HG02610 (cell line): ENCODE results near the gene VARS2.

ENCODE experiments used
- ATAC-seq: cut with Tn5 transposase; IDR thresholded peaks from one replicate; pipeline ENCODE4 v1.9.1; 2021; ENCODE audit warnings: mild to moderate bottlenecking, moderate library complexity; ENCODE audit not compliant: unreplicated experiment

VARS2 gene

DNA sequence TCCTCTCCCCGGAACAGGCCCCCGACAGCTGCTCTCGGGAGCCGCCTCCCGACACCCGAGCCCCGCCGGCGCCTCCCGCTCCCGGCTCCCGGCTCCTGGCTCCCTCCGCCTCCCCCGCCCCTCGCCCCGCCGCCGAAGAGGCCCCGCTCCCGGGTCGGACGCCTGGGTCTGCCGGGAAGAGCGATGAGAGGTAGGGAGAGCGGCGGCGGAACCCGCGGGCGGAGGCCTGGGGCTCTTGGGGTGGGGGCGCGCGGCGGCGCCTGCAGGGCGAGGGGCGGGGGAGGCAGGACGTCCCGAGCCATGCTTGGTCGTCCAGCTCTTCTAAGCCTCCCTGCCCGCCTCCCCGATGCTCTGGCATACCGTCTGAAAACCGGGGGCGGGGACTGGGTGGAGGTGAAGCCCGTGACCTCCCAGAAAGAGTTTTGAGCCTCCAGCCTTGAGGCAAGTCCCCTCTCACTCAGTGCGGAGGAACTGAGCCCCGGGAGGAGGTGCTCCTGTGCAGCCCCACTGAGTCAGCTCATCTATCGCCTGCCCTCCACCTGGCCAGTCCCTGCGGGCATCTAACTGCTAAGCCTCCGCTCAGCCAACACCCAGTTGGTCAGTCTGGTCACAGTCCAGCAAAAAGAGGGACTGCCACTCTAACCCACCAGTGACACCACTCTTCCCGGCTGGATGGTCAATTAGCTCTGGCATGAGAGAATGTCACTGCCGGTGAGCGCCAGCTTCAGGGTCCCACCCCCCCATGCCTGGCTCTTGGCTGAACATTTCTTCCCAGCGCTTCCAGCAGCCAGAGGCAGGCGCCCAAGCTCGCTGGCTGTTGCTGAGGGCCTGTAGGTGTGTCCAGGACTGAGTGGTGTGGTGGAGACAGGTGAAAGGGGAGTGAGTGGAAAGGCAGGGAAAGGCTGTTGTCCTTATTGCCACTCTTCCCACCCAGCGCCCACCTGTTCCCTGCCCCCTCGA, 29.2 kb upstream of the VARS2 start:
- ATAC-seq: peak; percentile 30

DNA sequence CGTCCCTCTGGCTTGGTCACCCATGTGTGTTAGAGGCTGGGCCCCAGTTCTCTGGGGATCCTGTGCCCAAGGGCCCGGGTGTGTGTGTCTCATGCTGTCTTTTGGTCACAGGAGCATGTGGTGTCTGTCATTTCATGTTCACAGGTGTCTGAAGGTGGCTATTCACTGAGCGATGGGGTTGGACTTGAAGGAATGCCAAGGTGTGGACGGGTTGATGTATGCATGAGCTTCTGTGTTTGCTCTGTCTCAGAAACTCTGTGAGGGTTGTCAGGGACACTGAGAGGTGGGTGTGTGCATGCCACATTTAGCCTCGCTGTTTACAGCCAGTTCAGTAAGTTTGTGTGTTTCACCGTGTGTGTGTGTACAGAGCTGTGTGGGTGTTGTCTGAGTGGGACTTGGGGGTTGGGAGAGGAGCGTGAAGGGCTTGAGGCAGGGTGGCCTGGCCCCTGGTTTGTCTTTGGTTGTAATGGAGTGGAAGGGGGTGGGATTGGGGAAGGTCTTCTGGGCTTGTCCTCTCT, 28.5 kb upstream of the VARS2 start:
- ATAC-seq: no peak

DNA sequence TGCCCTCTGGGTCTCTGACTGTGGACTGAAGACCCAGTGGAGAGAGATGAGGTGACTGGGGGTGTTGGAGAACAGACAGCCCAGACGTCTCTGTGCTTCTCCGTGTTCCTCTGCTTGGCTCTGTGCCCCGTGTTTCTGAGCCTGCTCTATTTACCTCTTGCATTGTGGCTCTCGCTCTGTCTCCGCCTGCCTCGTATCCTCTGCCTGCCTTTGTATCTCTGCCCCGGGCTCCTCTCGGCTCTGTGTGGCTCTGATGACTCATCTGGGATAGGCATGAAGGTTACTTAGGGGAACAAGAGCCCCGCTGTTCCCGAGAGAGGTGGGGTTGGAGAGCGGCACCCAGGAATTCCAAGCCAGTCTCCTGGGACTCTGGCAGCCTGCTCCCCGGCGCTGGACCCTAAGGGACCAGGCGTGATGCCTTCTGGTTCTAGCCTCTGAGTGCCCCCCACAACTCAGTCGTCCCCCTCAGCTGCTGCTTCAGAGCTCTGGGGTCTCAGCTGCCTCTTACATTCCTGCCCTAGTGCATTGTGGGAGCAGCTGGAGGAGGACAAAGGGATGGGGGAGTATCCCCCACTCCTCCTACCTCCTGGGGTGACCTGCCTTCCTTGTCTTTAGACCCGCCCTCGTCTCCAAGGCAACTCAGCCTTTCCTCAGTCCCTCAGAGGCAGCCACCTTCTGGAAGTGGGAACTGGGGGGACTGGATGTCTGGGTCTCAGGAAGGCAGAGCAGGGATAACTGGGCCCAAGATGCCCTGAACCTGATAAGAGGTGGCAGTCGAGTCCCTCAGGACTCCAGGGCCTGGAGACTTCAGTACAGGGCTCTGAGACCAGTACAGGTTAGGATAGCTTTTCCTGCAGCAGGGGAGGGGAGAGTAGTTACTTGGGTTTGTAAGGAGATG, 27.8 kb upstream of the VARS2 start:
- no peak for ATAC-seq

DNA sequence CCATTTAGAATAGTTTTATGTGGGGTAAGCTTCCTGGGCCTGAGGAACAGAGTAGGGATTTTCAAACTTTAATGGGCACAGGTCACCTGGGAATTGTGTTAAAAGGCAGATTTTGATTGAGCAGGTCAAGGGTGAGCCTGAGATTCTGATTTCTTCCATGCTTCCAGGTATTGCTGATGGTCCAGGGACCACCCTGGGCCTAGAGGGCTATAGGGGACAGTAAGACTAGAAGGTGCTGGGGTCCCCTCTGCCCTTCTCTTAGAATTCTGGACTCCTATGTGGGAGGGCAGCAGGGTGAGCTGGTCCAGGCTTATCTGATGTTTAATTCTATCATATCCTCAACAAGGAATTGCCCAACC, 27.2 kb upstream of the VARS2 start:
- no peak for ATAC-seq

DNA sequence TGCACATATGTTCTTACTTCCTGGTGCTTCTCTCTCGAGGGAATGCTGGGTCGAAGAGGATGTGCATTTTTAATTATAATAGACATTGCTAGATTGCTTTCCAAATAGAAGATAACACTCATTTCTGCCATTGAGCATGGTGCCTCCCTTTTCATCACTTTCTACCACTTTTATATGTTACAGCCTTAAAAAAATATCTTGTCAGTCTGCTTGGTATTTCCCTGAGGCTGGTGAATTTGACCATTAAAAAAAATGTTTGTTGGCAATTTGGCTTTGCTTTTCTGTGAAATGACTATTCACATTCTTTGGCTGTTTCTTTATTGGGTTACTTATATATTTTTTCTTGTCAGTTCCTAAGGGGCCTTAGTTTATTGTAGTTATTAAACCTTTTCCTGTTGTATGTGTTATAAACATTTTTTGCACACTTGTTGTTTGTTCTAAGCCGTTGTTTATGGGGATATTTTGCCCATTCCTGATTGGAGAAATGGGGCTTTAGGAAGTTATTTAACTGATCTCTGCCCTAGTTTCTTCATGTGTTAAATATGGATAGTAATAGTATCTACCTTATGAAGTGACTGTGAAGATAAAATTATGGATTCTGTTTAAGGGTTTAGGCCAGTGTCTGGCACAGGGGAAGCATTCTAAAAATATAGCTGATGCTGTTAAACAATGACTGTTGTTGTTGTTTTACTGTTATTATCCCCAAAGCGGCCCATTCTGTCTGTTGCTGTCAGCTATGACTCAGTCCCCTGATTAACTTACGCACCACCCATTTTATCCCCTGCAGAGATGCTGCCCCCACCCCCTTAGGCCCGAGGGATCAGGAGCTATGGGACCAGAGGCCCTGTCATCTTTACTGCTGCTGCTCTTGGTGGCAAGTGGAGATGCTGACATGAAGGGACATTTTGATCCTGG, 25.9 kb upstream of the VARS2 start:
- no peak for ATAC-seq

DNA sequence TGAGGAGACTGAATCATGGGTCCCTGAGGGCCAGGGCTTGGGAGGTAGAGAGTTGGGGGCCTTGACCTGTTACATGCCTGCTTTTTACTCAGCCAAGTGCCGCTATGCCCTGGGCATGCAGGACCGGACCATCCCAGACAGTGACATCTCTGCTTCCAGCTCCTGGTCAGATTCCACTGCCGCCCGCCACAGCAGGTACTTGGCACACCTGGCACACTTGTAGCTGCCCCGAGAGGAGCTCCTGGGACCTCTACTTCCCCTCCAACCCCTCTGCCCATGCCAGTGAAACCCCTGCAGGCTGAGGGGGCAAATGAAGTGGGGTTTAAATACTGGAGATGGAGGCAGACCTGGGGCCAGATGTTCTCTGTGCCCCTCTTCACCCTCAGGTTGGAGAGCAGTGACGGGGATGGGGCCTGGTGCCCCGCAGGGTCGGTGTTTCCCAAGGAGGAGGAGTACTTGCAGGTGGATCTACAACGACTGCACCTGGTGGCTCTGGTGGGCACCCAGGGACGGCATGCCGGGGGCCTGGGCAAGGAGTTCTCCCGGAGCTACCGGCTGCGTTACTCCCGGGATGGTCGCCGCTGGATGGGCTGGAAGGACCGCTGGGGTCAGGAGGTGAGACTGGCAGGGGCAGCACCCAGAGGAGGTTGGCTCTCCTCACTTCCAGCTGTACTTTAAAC, 25.1 kb upstream of the VARS2 start:
- ATAC-seq: no peak

DNA sequence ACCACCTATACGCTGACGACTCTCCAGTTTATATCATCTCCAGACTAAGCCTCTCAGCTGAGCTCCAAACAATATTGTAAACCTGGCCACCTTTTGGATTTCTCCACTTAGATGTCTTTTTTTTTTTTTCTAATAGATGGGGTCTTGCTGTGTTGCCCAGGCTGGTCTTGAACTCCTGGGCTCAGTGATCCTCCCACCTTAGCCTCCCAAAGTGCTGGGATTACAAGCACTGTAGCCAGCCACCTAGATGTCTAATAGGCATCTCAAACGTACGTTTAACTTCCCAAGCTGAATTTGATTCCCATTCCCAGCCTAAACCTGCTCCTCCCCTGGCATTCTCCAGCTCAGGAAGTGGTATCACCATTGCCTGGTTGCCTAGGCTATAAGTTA, 24.5 kb upstream of the VARS2 start:
- ATAC-seq: no peak

DNA sequence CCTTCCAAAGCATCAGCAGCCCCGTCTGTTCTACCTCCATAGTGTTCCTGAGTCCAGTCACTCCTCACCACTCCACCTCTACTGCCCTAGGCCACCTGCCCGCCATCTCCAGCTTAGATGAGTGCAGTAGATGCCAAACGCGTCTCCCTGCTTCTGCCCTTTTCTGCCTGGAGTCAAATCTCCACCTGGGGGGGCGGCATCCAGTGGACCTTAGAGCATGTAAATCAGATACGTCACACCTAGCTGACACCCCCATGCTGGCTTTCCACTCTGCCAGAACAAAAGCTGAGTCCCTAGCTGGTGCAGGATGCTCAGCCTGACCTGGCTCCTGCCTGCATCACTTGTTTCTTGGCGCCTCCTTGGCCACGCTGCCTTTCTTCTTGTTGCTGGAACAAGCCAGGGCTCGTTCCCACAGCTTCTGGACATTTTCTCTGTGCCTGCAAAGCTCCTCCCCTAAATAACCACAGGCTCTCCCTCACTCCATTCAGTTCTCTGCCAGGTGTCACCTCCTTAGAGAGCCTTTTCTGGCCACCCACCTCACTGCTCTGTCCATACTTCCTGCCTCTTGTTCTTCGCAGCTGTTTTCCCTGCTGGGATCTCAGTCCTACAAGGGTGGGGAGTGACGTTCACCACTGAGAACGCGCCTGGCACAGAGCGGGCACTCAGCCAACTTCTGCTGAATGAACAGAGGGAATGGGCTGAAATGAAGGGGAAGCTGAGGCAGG, 24.0 kb upstream of the VARS2 start:
- no peak for ATAC-seq

DNA sequence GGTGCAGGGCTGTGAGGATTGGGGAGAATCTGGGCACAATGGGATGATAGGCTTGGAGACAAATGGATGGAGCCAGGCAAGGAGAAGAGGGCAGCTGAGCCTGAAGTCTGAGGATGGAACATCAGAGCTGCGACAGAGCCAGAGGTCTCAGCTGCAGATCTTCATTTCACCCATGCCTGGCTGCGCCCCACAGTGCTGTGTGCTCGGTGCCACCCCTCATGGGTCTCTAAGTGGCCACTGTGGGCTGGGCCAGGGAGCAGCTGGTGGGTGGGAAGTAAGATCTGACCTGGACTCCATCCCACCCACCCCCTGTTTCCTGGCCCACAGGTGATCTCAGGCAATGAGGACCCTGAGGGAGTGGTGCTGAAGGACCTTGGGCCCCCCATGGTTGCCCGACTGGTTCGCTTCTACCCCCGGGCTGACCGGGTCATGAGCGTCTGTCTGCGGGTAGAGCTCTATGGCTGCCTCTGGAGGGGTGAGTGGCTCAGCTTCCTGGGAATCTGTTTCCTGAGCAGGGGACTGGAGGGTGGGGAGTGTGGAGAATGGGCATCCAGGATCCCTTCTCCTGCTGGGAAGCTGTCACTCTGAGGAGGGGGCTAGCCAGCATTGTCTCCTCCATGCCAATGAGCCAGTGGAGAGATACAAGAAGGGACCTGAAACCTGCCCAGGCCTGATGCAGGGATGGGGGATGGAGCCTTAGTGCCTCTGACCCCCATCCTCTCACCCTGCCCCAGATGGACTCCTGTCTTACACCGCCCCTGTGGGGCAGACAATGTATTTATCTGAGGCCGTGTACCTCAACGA, 23.2 kb upstream of the VARS2 start:
- no peak for ATAC-seq

DNA sequence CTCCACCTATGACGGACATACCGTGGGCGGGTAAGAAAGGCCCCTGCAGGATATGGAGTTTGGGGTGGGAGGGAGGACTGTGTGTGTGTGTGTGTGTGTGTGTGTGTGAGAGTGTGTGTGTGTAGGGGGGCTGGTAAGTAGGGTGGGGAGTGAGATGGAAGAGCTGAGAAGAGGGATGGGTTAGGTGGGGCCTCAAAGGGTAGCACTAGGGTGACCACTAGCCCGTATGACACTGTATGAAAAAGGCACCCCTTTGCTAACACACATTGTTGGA, 22.7 kb upstream of the VARS2 start:
- no peak for ATAC-seq

DNA sequence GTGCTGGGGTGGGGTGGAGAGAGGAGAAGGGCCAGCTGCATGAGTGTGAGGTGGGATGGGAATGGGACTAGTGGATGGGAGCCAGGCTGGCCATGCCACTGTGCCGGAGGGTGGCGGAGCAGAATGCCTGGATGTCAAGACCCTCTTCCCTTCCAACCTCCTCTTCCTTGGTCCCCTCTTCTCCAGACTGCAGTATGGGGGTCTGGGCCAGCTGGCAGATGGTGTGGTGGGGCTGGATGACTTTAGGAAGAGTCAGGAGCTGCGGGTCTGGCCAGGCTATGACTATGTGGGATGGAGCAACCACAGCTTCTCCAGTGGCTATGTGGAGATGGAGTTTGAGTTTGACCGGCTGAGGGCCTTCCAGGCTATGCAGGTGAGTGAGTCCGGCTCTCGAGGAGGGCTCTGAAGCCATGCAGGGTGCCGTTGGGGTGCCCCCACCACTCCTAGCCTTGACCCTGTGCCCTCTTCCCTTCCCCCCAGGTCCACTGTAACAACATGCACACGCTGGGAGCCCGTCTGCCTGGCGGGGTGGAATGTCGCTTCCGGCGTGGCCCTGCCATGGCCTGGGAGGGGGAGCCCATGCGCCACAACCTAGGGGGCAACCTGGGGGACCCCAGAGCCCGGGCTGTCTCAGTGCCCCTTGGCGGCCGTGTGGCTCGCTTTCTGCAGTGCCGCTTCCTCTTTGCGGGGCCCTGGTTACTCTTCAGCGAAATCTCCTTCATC, 22.1 kb upstream of the VARS2 start:
- no peak for ATAC-seq

DNA sequence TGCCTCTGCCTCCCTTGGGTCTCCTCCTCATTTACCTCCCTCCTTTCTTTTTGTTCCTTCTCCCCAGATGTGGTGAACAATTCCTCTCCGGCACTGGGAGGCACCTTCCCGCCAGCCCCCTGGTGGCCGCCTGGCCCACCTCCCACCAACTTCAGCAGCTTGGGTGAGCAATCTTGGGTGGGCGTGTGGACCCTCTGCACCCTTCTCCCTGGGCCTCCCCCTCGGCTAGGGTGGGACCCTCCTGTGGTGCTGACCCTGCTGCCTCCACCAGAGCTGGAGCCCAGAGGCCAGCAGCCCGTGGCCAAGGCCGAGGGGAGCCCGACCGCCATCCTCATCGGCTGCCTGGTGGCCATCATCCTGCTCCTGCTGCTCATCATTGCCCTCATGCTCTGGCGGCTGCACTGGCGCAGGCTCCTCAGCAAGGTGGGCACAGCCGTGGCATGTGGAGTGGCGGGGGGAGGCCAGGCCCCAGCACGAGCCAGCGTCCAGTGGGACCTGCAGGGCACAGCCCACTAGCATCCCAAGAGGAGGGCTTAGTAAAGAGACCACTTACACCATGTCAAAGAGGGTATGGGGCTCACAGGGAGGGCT, 20.9 kb upstream of the VARS2 start:
- ATAC-seq: no peak

DNA sequence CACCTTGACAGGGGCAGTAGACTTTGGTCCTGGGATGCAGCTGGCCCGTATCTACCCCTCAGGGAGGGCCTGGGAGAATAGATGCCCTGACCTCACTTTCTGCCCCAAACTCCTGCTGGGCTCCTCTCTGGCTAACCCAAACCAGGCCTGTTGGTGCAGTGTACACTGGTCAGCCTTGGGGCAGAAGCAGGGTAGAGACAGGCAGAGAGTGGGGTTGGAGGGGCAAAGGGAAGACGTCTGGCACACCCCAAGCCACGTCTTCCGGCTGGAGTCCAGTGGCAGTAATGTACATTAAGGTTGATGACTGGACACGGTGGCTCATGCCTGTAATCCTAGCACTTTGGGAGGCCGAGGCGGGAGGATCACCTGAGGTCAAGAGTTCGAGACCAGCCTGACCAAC, 20.4 kb upstream of the VARS2 start:
- no peak for ATAC-seq

DNA sequence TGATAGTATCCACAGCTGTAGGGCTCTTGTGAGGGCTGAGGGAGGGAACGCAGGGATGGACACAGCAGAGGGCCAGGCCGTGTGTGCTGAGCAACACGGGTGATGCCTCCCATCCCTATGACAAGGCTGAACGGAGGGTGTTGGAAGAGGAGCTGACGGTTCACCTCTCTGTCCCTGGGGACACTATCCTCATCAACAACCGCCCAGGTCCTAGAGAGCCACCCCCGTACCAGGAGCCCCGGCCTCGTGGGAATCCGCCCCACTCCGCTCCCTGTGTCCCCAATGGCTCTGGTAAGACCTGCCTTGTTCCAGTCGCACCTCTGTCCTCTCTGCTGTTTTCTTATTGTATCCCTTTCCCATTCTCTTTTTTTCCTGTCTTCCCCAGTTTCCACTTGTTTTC, 19.7 kb upstream of the VARS2 start:
- ATAC-seq: no peak

DNA sequence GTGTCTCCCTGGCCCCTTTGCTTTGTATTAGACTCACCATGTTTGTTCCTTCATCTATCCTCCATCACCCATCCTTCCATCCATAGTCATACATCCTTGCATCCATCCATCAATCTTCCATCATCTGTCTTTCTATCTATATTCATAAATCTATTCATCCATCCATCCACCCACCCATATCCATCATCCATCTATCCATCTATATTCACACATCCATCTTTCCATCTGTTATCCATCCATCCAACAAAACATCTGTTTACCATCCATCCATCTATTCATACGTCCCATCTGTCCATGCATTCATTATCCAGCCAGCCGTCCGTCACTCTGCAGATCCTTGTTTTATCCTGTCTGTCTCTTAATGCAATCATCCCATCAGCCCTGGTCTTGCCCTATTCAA, 19.1 kb upstream of the VARS2 start:
- ATAC-seq: no peak

DNA sequence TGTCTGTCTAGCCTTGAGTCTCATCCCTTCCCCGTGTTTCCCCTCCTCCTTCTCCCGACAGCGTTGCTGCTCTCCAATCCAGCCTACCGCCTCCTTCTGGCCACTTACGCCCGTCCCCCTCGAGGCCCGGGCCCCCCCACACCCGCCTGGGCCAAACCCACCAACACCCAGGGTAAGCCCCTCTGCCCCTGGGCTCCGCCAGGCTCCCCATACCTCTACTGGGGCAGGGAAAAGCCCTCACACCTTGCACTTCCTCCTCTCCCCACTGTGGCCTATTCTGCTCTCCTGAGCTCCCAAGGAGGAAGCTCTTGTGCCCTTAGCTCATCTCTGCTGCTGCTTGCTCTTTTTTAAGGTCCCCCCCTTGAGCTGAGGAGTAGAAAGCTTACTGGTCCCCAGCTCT, 18.7 kb upstream of the VARS2 start:
- ATAC-seq: no peak

DNA sequence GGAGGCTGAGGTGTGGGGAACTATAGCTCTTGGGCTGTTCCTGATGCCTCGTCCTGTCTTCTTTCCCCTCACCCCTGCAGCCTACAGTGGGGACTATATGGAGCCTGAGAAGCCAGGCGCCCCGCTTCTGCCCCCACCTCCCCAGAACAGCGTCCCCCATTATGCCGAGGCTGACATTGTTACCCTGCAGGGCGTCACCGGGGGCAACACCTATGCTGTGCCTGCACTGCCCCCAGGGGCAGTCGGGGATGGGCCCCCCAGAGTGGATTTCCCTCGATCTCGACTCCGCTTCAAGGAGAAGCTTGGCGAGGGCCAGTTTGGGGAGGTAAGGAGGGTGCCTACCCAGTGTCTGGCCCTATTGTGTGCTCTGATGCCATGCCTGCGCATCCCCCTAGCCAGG, 17.5 kb upstream of the VARS2 start:
- ATAC-seq: no peak

DNA sequence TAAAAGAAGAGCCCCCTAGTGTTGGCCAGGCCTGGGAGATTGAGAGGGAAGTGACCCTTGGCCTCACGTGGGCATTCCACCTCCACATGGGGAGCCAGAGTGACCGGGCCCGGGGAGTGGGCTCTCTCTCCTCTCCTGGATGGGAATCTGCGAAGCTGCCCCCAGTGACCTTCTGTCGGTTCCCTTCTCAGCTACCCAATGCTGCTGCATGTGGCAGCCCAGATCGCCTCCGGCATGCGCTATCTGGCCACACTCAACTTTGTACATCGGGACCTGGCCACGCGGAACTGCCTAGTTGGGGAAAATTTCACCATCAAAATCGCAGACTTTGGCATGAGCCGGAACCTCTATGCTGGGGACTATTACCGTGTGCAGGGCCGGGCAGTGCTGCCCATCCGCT, 16.2 kb upstream of the VARS2 start:
- ATAC-seq: no peak
